ENCODE measurements around the gene KDELR1. TPM values are rescaled to one million over a fixed set of nuclear protein-coding genes. Genes with fewer than 3 reads are reported as not detected.

The KDELR1 gene
- total and polyA plus RNA-seq, 9 of the 15 experiments (the other 6 are each of a cell fraction or from before 2014, with no cell fraction given): 6.1 to 165 (median 58.5) TPM

- TF ChIP-seq ZBTB40 (IDR thresholded peaks at IDR 0.05) (peak; percentile 57; the same call in 1 of the 2 replicates), ZBTB40 (CRISPR knock-in tag; IDR thresholded peaks at IDR 0.05) (0 out of 2 replicates have a peak, but pooled peaks have one; percentile 46), ZBTB12 (CRISPR knock-in tag; IDR thresholded peaks at IDR 0.05) (no peak), SIN3A (IDR thresholded peaks at IDR 0.05; ENCODE audit: borderline replicate concordance in 2 of 2, control insufficient read depth in 1 of 2, low read depth in 2 of 2, low read length in 2 of 2) (peak; percentile 36 to 61; a peak in 2 of 4 replicates), ZNF583 (CRISPR knock-in tag; IDR thresholded peaks at IDR 0.05) (no peak), HIVEP1 (CRISPR knock-in tag; IDR thresholded peaks at IDR 0.05) (no peak), ZC3H4 (CRISPR knock-in tag; IDR thresholded peaks at IDR 0.05; ENCODE audit: borderline replicate concordance) (no peak), POLR2AphosphoS2 (IDR thresholded peaks at IDR 0.05; ENCODE audit: low read length) (no peak), ZNF507 (tag; conservative IDR thresholded peaks at IDR 0.05) (no peak), KDM4B (IDR thresholded peaks at IDR 0.05; ENCODE audit: borderline replicate concordance in 2 of 2, low read depth in 1 of 2) (no peak)
- TF ChIP-seq, protein P1, sequence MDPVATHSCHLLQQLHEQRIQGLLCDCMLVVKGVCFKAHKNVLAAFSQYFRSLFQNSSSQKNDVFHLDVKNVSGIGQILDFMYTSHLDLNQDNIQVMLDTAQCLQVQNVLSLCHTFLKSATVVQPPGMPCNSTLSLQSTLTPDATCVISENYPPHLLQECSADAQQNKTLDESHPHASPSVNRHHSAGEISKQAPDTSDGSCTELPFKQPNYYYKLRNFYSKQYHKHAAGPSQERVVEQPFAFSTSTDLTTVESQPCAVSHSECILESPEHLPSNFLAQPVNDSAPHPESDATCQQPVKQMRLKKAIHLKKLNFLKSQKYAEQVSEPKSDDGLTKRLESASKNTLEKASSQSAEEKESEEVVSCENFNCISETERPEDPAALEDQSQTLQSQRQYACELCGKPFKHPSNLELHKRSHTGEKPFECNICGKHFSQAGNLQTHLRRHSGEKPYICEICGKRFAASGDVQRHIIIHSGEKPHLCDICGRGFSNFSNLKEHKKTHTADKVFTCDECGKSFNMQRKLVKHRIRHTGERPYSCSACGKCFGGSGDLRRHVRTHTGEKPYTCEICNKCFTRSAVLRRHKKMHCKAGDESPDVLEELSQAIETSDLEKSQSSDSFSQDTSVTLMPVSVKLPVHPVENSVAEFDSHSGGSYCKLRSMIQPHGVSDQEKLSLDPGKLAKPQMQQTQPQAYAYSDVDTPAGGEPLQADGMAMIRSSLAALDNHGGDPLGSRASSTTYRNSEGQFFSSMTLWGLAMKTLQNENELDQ (CRISPR knock-in tag; IDR thresholded peaks at IDR 0.05; ENCODE audit: borderline replicate concordance): peak; percentile 15; the same call in 1 of the 2 replicates
Measured at GRCh38 chr19:48390188-48391099, 907 bp downstream of the KDELR1 start (continued).

Data from K562 (cell line).